IPS-18c (cell line): ENCODE data around the gene SLC17A1.

Experiments
- H3K4me3 ChIP-seq: 2 replicates; pipeline ENCODE4 v1.7.0; 2013; ENCODE audit warnings: low read depth, mild to moderate bottlenecking, low read length, moderate library complexity; ENCODE audit not compliant: insufficient read depth
- H3K9me3 ChIP-seq: one replicate; pipeline ENCODE4 v1.6.1; 2013; ENCODE audit warnings: mild to moderate bottlenecking, low read length, moderate library complexity; ENCODE audit not compliant: control insufficient read depth, insufficient read depth

The SLC17A1 gene

DNA sequence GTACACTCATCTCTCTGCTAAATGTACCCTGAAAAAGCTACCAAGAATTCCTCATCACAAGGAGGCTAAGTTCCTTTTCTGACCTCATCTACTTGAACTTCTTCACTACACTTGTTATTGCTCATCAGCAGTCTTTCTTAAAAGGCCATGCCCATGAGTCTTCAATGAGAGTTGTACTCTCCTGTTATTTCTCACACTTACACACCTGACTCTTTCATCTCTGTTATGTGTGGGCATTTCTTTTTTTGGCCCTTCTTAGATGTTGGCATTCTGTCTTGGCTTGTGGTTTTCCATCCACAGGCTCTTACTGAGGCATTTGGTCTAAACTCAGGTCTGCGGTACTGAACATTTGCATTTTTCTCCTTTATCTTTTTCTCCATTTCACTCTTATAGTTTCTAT lies 10.7 kb upstream of the SLC17A1 start:
- Histone ChIP-seq H3K9me3 (no peaks in the 10 kb centered on the region), H3K4me3 (no peak overlapping the region)

DNA sequence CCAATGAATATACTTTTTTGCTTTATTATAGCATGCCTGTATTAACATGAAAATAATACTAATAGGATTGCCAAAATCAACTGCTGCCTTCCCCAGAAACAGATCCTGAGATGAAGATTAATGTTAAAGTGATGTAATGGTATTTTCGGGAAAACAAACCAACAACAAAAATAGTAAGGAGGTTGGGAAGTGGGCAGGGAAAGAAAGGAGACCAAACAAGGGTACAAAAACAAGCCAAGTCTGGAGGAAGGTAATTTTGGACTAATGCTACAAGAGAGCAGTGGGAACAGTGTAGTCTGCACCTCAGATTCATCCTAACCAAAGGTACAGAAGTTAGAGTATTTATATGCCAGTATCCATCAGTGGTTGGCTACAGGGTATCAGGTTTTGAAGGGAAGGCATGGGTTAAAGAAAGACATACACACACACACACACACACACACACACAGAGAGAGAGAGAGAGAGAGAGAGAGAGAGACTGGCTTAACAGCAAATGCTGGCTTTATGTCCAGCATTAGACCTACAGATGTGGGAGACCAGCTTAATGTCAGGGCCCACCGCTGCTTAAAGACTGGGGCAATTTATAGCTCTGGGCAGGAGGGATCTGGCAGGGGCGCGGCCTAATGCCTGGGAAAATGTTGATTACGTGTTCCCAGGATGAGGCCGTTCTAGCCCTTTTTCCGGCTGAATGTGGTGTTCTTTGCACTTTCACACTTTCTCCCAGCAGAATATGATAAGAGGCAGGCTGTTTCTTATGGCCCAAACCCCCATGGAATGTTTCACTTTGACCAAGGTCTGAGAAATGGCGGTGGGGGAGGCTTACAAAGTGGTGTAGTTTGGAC lies 3.8 kb upstream of the SLC17A1 start:
- H3K9me3 ChIP-seq, result no peaks in the 10 kb centered on the region
- no peak overlapping the region for H3K4me3 ChIP-seq

DNA sequence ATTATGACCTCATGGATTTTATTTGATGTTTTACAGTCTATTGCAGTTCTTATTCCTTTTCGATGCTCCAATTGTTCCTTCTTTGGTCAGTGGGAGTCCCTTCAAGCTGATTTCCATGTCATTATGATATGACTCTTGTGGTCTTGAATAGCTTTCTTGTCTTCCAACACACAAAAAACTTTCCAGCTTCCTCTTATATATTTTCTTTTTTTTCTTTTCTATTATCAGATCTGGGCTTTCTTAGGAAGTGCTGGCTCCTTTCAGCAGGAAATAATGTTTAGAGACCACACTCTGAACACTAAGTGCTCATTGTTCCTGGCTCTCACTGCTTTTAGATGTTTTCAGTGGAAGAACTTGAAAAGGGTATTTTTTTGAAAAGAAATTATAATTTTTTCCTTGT lies 3.1 kb upstream of the SLC17A1 start:
- Histone ChIP-seq H3K9me3 (no peaks in the 10 kb centered on the region), H3K4me3 (no peak overlapping the region)

DNA sequence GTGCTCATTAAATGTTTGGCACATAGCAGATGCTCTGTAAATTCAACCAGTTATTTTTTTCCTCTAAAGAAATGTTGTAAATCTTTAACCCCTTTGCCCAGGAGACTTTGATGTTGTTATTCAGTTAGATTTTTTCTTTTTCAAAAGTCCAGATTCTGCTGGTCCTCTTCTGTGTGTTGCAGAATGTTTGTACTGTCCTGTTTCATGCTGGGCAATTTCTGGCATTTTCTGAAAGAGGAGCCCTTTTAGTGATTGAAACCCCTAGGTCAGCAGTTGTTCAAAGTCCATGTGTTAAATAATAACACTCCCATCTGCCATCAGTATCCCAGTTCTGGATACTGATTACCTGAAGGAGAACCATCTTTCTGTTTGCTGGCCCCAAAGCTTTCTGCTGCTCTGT lies 1.3 kb upstream of the SLC17A1 start:
- H3K4me3 ChIP-seq, result no peak overlapping the region
- H3K9me3 ChIP-seq, result no peaks in the 10 kb centered on the region

DNA sequence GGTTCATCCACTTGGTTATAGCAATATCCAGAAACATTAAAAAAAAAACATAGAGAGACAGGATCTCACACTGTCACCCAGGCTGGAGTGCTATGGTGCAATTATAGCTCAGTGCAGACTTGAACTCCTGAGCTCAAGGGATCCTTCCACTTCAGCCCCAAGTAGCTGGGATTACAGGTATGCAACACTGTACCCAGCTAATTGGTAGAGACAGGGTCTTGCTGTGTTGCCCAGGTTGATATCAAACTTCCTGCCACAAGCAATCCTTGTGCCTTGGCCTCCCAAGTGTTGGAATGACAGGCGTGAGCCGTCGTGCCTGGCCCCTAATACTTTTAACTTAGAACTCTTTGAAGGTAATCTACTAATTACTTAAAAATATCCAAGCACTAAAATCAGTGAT lies 818 bp upstream of the SLC17A1 start:
- no peaks in the 10 kb centered on the region for H3K9me3 ChIP-seq

DNA sequence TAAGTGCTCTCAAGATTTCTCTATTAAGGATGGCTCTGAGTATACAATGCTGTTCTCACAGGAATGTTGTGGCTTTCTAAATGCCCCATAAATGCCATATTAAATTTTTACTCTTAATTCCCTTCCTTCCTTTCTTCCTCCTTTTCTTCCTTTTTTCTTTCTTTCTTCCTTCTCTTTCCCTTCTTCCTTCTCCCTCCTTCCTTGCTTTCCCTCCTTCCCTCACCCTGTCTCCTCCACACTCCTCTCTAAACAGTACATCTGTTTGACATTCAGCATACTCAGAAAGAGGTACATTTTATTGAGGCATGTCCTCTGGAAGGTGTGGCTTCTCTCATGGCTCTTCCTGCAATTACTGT lies 433 bp upstream of the SLC17A1 start:
- no peaks in the 10 kb centered on the region for H3K9me3 ChIP-seq
- H3K4me3 ChIP-seq, result no peak overlapping the region

More for the DNA sequence above, 818 bp upstream of the SLC17A1 start:
- no peak overlapping the region for H3K4me3 ChIP-seq

DNA sequence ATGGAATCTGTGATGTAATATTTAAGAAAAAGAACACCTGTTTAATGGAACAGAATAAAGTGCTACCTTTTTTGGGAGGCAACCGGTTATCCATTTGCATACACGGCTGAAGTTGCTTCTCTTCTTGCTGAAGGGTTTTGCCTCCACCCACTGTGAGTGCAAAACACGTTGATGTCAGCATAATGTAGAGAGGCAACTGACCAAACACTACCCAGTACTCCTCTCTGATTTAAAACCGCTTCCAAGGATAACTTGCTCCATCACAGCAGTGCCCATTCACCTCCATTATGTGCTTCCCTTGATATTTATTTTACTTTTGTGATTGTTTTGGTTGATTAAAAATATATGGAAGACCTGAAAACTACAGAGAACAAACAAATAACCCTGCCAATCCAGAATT lies 1.4 kb downstream of the SLC17A1 start:
- Histone ChIP-seq H3K9me3 (no peaks in the 10 kb centered on the region), H3K4me3 (no peak overlapping the region)

DNA sequence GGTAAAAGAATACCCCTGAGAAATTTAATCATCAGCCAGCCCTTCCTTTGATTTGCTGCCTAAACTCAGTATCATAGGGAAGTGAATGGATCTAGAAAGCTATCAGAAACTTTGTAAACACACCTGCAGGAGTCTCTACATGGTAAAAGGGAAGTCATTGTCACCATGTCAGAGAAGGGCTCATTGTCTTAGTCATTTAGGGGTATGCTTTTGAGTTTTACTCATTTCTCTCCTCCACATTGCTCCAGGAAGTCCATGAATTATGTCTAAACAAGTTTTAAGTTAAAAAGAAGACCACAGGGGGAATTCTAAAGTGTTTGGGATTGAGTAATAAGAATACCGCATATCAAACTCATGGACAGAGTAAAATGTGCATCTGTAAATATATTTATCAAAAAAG lies 2.5 kb downstream of the SLC17A1 start:
- no peaks in the 10 kb centered on the region for H3K9me3 ChIP-seq
- no peak overlapping the region for H3K4me3 ChIP-seq

DNA sequence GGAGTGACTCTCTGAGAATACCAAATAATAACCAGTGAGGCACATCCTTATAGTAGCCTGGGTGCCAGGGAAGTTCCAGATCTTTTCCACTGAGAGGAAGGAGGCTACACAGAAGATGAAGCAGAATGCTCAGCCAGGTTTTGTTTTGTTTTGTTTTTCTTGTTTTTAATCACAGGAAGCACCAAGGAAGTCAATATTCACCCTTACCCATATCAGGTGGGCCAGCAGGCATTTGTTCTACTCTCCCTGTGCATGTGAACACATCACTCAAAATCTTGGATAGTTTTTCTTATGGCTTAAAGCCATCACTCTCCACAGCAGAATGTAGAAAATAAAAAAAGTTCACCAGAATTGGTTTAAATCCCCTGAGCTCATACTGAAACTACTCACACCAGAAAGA lies 10.5 kb downstream of the SLC17A1 start:
- Histone ChIP-seq H3K4me3 (no peak overlapping the region), H3K9me3 (no peaks in the 10 kb centered on the region)

DNA sequence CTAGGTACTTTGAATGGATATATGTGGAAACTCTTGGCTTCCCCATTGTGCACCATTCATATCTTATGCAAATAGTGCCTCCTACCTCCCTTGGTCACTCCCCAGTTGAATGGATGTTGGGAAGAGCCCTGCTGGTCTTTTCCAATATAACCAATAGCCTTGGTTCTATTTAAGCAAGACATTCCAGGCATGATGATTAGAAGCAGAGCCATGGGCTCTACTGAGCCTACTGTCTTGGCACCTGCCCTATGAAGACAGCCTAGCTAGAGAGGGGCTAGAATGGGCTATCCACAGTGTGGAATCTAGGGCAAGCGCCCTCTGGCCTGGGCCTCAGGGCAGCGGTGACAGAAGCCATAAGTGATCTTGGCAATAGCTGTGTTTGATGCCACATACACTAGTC lies 15.6 kb downstream of the SLC17A1 start:
- Histone ChIP-seq H3K4me3 (no peak overlapping the region), H3K9me3 (no peaks in the 10 kb centered on the region)

DNA sequence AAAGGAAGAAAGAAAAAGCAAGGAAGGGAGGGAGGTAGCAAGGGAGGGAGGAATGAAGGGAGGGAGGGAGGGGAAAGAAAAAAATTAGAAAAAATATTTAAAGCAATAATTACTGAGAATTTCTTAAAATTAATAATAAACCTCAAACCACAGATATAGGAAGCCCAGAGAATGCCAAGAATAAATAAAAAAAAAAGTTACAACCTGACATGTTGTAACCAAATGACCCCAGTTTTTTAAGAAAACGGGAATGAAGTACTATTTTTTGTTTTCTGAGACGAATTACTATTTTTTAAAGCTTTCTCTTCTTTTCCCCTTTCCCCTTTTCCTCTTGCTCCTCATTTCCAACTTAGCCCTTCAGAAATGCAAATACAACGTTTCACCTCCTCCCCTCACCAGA lies 16.7 kb downstream of the SLC17A1 start:
- H3K4me3 ChIP-seq, result no peak overlapping the region
- no peaks in the 10 kb centered on the region for H3K9me3 ChIP-seq

DNA sequence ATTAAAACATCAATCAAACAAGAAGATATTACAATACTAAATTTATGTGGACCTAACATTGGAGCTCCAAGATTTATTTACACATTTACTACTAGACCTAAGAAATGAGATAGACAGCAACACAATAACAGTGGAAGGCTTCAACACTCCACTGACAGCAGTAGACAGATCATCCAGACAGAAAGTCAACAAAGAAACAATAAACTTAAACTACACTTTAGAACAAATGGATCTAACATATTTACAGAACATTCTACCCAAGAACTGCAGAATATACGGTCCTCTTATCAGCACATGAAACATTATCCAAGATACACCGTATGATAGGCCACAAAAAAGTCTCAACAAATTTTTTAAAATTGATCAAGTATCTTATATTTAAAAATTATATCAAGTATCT lies 27.0 kb downstream of the SLC17A1 start:
- H3K9me3 ChIP-seq, result no peaks in the 10 kb centered on the region
- no peak overlapping the region for H3K4me3 ChIP-seq

DNA sequence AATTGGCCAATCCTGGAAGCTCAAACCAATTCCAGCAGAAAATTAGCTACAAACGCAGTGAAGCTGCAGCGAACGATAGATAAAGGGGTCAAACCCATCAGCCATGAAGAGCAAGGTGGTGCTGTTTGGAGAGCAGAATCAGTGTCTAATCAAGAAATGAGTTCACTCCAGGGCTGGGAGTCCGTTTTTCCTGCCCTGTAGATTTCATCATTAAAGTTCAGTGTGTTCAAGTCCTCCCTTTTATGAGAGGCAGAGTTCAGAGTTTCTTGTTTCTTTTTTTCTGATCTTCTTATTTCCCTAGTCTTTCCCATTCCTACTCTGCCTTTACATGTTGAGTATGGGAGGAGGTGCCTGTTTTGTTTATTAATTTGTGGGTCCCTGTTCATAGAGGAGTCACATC lies 30.4 kb downstream of the SLC17A1 start:
- H3K9me3 ChIP-seq, result no peaks in the 10 kb centered on the region
- no peak overlapping the region for H3K4me3 ChIP-seq

DNA sequence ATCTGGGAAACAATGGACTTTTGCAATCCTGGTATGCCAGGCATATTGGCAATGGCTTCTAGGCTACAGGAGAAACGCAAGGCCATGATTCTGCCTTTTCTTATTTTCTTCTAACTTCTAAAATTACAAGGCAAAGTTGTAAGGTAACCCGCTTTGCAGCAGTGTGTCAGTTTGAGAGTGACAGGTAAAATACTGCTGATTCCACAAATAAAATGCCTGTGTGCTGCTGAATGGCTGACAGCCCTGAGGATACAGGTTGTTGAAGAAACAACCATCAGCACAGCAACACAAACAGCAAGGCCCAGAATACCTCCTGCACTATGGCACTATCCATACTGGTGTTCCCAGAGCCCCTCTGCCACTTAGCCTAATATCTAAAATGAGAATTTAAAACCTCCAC lies 37.1 kb downstream of the SLC17A1 start:
- no peaks in the 10 kb centered on the region for H3K9me3 ChIP-seq
- H3K4me3 ChIP-seq, result no peak overlapping the region

DNA sequence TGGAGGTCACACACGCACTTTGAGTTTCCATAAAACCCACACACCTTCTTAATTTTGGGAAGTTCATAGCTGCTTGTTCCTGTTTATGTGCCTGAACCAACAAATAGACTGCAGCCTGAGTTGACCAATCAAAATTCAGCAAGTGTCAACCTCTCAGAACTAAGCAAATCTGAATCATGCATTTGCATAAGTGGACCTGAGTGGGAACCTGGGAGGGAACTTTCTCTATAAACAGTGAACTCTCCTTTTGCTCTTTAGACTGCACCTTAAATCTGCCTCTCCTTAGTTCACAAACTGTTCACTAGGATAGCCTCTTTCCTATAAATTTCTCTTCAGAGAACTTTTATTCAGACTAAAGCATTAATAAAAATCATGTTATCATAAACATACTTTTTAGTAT lies 37.9 kb downstream of the SLC17A1 start:
- Histone ChIP-seq H3K4me3 (no peak overlapping the region), H3K9me3 (no peaks in the 10 kb centered on the region)

DNA sequence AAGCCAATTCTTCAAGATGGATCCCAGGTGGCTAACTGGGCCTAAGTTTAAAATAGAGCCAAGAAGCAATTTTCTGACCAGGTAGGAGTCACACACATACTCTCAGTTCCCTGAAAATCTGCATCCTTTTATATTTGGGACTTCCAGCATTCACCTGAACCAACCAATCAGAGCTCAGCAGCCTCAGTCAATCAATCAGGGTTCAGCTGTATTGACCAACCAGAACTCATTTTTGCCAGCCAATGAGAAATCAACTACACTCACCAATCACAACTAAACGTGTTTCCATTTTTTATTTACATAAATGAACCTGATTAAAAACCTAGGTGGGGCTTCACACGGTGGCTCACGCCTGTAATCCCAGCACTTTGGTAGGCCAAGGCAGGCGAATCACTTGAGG lies 39.8 kb downstream of the SLC17A1 start:
- no peak overlapping the region for H3K4me3 ChIP-seq
- H3K9me3 ChIP-seq, result no peaks in the 10 kb centered on the region

DNA sequence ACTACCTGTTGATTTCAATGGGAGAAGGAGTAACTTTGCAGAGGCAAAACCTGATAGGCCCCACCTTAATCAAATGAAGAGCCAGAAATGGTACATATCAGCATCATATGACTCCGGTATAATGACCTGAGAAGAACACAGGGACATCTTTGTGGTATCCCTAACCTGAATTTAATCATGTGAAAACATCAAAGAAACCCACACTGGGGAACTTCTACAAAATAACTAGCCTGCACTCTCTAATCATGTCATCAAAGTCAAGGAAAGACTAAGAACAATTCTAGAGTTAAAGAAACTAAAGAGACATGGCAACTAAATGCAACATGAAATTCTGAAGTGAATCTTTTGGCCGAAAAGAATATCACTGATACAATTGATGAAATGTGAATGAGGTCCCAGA lies 42.4 kb downstream of the SLC17A1 start:
- Histone ChIP-seq H3K9me3 (no peaks in the 10 kb centered on the region), H3K4me3 (no peak overlapping the region)

DNA sequence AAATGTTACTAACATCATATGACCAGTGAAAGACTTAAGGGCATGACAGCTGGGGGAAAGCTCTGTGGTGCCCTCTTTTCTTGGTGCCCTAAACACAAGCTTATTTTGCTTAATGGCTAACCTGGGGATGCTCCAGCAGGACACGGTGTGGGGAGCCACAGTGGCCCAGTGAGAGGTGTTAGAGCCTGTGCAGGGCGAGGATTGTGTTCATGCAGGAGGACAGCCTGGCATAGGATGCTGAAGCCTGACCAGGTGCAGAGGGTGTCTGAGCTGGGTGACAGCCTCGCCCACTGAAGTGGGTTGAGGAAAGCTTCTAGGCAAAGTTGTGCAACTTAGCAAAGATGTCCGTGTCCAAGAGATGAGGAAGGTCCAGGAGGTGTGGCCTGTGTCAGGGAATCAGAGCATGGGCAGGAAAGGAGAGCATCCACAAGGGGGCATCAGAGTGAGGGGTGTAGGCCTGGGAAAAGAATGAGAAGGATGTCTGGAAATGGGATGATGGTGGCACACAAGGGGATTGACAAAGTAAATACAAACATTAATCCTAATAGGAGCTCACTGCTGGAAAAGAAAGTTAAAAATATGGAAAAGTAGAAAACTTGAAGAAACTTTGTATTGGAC lies 43.4 kb downstream of the SLC17A1 start:
- Histone ChIP-seq H3K9me3 (no peaks in the 10 kb centered on the region), H3K4me3 (no peak overlapping the region)

DNA sequence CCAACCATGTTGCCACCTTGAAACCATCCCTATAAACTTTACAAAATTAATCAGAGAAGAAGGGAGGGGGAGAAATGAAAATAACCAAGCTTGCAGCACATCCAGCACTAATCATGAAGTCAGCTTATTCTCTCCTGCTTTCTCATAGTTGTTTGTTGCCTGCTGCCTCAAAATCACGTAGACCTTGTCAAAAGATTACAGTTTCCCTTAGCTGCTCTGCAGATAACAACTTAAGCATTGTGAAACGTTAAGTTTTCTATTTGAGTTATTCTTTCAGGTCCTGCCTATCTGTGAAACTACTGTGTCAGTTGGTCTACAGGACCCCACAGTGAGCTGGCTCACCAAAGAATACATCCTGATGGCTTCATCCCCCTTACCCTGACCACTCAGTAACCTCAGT lies 44.4 kb downstream of the SLC17A1 start:
- Histone ChIP-seq H3K4me3 (no peak overlapping the region), H3K9me3 (no peaks in the 10 kb centered on the region)
